Neuronal stem cell (in vitro differentiated cells): ENCODE data around the gene ST6GALNAC5.

Experiments
- DNase-seq: peaks from one replicate; pipeline ENCODE4 v3.0.0-alpha.2; 2013; ENCODE audit warnings: low spot score
- H2AFZ ChIP-seq: one replicate; pipeline ENCODE4 v1.6.1; 2013; ENCODE audit warnings: mild to moderate bottlenecking, low read length, inconsistent platforms
- H2AK5ac ChIP-seq: 2 replicates; pipeline ENCODE4 v1.6.1; 2013; ENCODE audit warnings: low read depth, mild to moderate bottlenecking, inconsistent platforms, low read length, moderate library complexity, mixed read lengths
- H2BK120ac ChIP-seq: 2 replicates; pipeline ENCODE4 v1.6.1; 2013; ENCODE audit warnings: low read depth, mild to moderate bottlenecking, inconsistent platforms, low read length, moderate library complexity, mixed read lengths
- H2BK12ac ChIP-seq: one replicate; pipeline ENCODE4 v1.6.1; 2013; ENCODE audit warnings: low read length, inconsistent platforms
- H2BK15ac ChIP-seq: 2 replicates; pipeline ENCODE4 v1.6.1; 2013; ENCODE audit warnings: mild to moderate bottlenecking, low read length, inconsistent platforms, mixed read lengths
- H2BK5ac ChIP-seq: one replicate; pipeline ENCODE4 v1.6.1; 2013; ENCODE audit warnings: inconsistent platforms, mild to moderate bottlenecking, low read length, moderate library complexity
- H3K14ac ChIP-seq: one replicate; pipeline ENCODE4 v1.6.1; 2013; ENCODE audit warnings: low read length, inconsistent platforms
- H3K18ac ChIP-seq: 2 replicates; pipeline ENCODE4 v1.6.1; 2013; ENCODE audit warnings: low read length, inconsistent platforms
- H3K23ac ChIP-seq: 2 replicates; pipeline ENCODE4 v1.6.1; 2013; ENCODE audit warnings: low read depth, mild to moderate bottlenecking, mixed read lengths, low read length, inconsistent platforms; ENCODE audit not compliant: poor library complexity
- H3K27ac ChIP-seq: replicated peaks from 3 replicates; pipeline ENCODE4 v1.5.1; 2013; ENCODE audit warnings: low read length, inconsistent platforms
- H3K27me3 ChIP-seq, 3 experiments: 2 replicates each; pipeline ENCODE4 v1.6.1; 2013; ENCODE audit warnings: low read length in 3 of 3, mild to moderate bottlenecking in 2 of 3, inconsistent platforms in 1 of 3, low read depth in 1 of 3, mixed read lengths in 1 of 3, moderate library complexity in 1 of 3; ENCODE audit not compliant: control insufficient read depth in 3 of 3, insufficient read depth in 3 of 3
- H3K36me3 ChIP-seq, 2 donors: replicated peaks in 1 of 2; 2 replicates each; pipeline ENCODE4 v1.6.1; 2013; ENCODE audit warnings: low read length in 2 of 2; ENCODE audit not compliant: control insufficient read depth in 2 of 2, insufficient read depth in 2 of 2
- H3K4ac ChIP-seq: 2 replicates; pipeline ENCODE4 v1.6.1; 2013; ENCODE audit warnings: inconsistent platforms, mild to moderate bottlenecking, low read length, moderate library complexity
- H3K4me1 ChIP-seq, 2 donors: 1 replicate in 1 of 2; 2 replicates in 1 of 2; pipeline ENCODE4 v1.6.1; 2013; ENCODE audit warnings: low read length in 2 of 2, low read depth in 1 of 2; ENCODE audit not compliant: control insufficient read depth in 2 of 2, insufficient read depth in 1 of 2
- H3K4me2 ChIP-seq: one replicate; pipeline ENCODE4 v1.6.1; 2013; ENCODE audit warnings: mild to moderate bottlenecking, low read length, inconsistent platforms; ENCODE audit not compliant: insufficient read depth, poor library complexity, severe bottlenecking
- H3K4me3 ChIP-seq, 2 donors: 2 replicates each; pipeline ENCODE4 v1.5.1; 2013; ENCODE audit warnings: low read length in 2 of 2, mild to moderate bottlenecking in 2 of 2, inconsistent platforms in 1 of 2, moderate library complexity in 1 of 2
- H3K79me1 ChIP-seq: one replicate; pipeline ENCODE4 v1.6.1; 2013; ENCODE audit warnings: low read depth, mild to moderate bottlenecking, inconsistent platforms, low read length, moderate library complexity
- H3K9ac ChIP-seq: one replicate; pipeline ENCODE4 v1.6.1; 2013; ENCODE audit warnings: mild to moderate bottlenecking, low read depth, low read length, inconsistent platforms; ENCODE audit not compliant: poor library complexity
- H3K9me3 ChIP-seq, 2 donors: replicated peaks in 1 of 2; 2 replicates each; pipeline versions ENCODE3 to v1.6.1; 2013; ENCODE audit warnings: low read length in 2 of 2, mild to moderate bottlenecking in 2 of 2, inconsistent platforms in 1 of 2, low read depth in 1 of 2, mixed read lengths in 1 of 2, moderate library complexity in 1 of 2; ENCODE audit not compliant: control insufficient read depth in 2 of 2, insufficient read depth in 1 of 2
- H4K8ac ChIP-seq: one replicate; pipeline ENCODE4 v1.6.1; 2013; ENCODE audit warnings: low read depth, mild to moderate bottlenecking, inconsistent platforms, low read length, moderate library complexity
- H4K91ac ChIP-seq: one replicate; pipeline ENCODE4 v1.6.1; 2013; ENCODE audit warnings: low read length, low read depth, mild to moderate bottlenecking, inconsistent platforms; ENCODE audit not compliant: poor library complexity
- WGBS, 2 donors: extraction: QIAGEN DNeasy Blood & Tissue Kit; methylation state at CpG; one replicate each; pipeline ENCODE4 v1.1.7; 2013; ENCODE audit warnings: missing lambda C conversion rate in 2 of 2, mixed read lengths in 1 of 2; ENCODE audit not compliant: insufficient read length in 2 of 2, insufficient replicate concordance in 1 of 2; ENCODE audit errors: extremely low coverage in 2 of 2; 5-methylcytosine and 5-hydroxymethylcytosine counted together

Gene ST6GALNAC5

DNA sequence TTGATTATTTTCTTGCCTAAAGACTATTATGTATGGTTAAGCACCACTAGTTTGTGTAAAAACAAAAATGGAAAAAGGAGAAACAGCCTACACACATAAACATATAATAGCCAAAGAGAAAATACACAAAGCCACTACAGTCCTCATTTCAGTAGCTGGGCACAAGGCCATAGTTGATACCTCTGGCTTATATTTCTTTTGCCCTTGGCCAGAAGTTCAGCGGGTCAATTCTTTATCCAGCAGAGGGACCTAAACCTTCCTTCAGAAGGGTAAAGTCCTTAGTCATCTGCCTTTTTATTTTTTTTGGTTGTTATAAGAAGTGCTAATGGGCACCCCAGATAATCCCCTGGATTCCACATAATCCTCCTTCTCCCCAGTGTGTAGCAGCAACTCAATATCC, 217.8 kb downstream of the ST6GALNAC5 start:
- Histone ChIP-seq H3K9me3 (no peaks in the 10 kb centered on the region), H2AK5ac (no peak overlapping the region), H3K4ac (no peak overlapping the region), H2BK12ac (no peak overlapping the region), H3K18ac (no peak overlapping the region), H3K4me1 (peaks cover 5 to 8% of the 10 kb centered on the region in 2 donors), H3K27me3 (no peaks in the 10 kb centered on the region), H3K4me3 (no peak overlapping the region), H4K8ac (no peak overlapping the region), H3K14ac (no peak overlapping the region), H3K27ac (no peak overlapping the region), H3K4me2 (no peak overlapping the region), H3K23ac (no peak overlapping the region), H2BK5ac (no peak overlapping the region), H4K91ac (no peak overlapping the region), H2BK15ac (no peak overlapping the region), H2AFZ (no peak overlapping the region), H2BK120ac (no peak overlapping the region), H3K36me3 (peaks cover 0 to 9% of the 10 kb centered on the region in 2 donors), H3K9ac (no peak overlapping the region), H3K79me1 (no peaks in the 10 kb centered on the region)
- no peak for DNase-seq
- no CpG with 5 or more reads among the region's 1 CpG for WGBS, 2 donors

DNA sequence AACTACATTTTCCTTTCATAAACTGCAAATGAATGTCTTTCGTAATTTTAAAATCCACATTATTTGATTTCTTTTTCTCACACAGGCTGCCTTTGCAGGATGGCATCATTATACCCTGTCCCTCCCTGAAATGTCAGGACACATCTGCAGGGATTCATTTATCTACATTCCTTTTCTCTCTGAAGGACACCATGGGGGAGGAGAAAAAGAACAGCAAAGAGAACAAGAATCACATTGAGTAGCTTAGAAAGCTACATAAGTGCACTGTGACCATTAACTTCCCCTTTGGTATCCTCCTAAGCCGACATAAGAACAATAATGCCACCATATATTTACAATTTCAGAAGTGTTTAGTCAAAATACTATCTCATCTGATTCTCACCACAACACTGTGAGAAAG, 222.5 kb downstream of the ST6GALNAC5 start:
- no peak for DNase-seq
- H3K4me2 ChIP-seq = no peak overlapping the region
- H2BK5ac ChIP-seq = no peak overlapping the region
- H3K9ac ChIP-seq = no peak overlapping the region
- H3K27ac ChIP-seq = no peak overlapping the region
- no peak overlapping the region for H3K4me3 ChIP-seq
- no peak overlapping the region for H2BK15ac ChIP-seq
- no peak overlapping the region for H3K23ac ChIP-seq
- H4K8ac ChIP-seq = no peak overlapping the region
- H2BK120ac ChIP-seq = no peak overlapping the region
- no peak overlapping the region for H4K91ac ChIP-seq
- H2AK5ac ChIP-seq = no peak overlapping the region
- H3K4ac ChIP-seq = no peak overlapping the region
- H3K36me3 ChIP-seq = peaks cover 0 to 3% of the 10 kb centered on the region in 2 donors
- H3K79me1 ChIP-seq = no peaks in the 10 kb centered on the region
- no CpG with 5 or more reads among the region's 2 CpGs for WGBS, 2 donors
- no peaks in the 10 kb centered on the region for H3K9me3 ChIP-seq
- peaks cover 5 to 6% of the 10 kb centered on the region in 2 donors for H3K4me1 ChIP-seq
- H2AFZ ChIP-seq = no peak overlapping the region
- no peak overlapping the region for H3K14ac ChIP-seq
- no peak overlapping the region for H3K18ac ChIP-seq
- no peak overlapping the region for H2BK12ac ChIP-seq
- no peaks in the 10 kb centered on the region for H3K27me3 ChIP-seq

- Histone ChIP-seq H3K36me3 (no peaks in the 10 kb centered on the region), H3K9ac (no peak overlapping the region), H4K91ac (no peak overlapping the region), H2BK5ac (no peak overlapping the region), H4K8ac (no peak overlapping the region), H2BK120ac (no peak overlapping the region), H2BK12ac (no peak overlapping the region), H3K18ac (no peak overlapping the region), H3K27ac (no peak overlapping the region), H3K9me3 (no peaks in the 10 kb centered on the region), H3K4me2 (no peak overlapping the region), H3K14ac (no peak overlapping the region), H3K4me3 (no peak overlapping the region), H3K23ac (no peak overlapping the region), H2BK15ac (no peak overlapping the region), H2AFZ (no peak overlapping the region), H2AK5ac (no peak overlapping the region), H3K79me1 (no peaks in the 10 kb centered on the region), H3K27me3 (no peaks in the 10 kb centered on the region), H3K4ac (no peak overlapping the region), H3K4me1 (peaks cover 1 to 7% of the 10 kb centered on the region in 2 donors)
- DNase-seq = no peak
- no CpG with 5 or more reads among the region's 1 CpG for WGBS, 2 donors
These were observed 228.0 kb downstream of the ST6GALNAC5 start for GRCh38 chr1:77095236-77095635.

- no peak overlapping the region for H3K4ac ChIP-seq
- H4K8ac ChIP-seq = no peak overlapping the region
- H3K4me2 ChIP-seq = no peak overlapping the region
- no peak overlapping the region for H2BK12ac ChIP-seq
- H3K4me3 ChIP-seq = no peak overlapping the region
- no peaks in the 10 kb centered on the region for H3K79me1 ChIP-seq
- H3K27ac ChIP-seq = no peak overlapping the region
- H3K27me3 ChIP-seq = no peaks in the 10 kb centered on the region
- H3K18ac ChIP-seq = no peak overlapping the region
- H3K9ac ChIP-seq = no peak overlapping the region
- DNase-seq = no peak
- no peak overlapping the region for H4K91ac ChIP-seq
- H2AFZ ChIP-seq = no peak overlapping the region
- H3K23ac ChIP-seq = no peak overlapping the region
- H3K36me3 ChIP-seq = no peaks in the 10 kb centered on the region
- no peak overlapping the region for H2AK5ac ChIP-seq
- H3K9me3 ChIP-seq = no peaks in the 10 kb centered on the region
- no peak overlapping the region for H3K14ac ChIP-seq
- peaks cover 0 to 7% of the 10 kb centered on the region in 2 donors for H3K4me1 ChIP-seq
- H2BK15ac ChIP-seq = no peak overlapping the region
- H2BK5ac ChIP-seq = no peak overlapping the region
- H2BK120ac ChIP-seq = no peak overlapping the region
- WGBS, 2 donors = no CpG with 5 or more reads among the region's 9 CpGs
These were observed 229.4 kb downstream of the ST6GALNAC5 start for GRCh38 chr1:77096496-77097255.
